Right ventricle myocardium inferior (tissue), 1 donor: Measurements from ENCODE around the gene MLEC. TPM values are rescaled to one million over a fixed set of nuclear protein-coding genes. Genes with fewer than 3 reads are reported as not detected.

Source experiments
- ATAC-seq: fragments of 200-7000 bp; cut with Tn5 transposase; one replicate; pipeline ENCODE4 v1.9.1; 2020; ENCODE audit warnings: mild to moderate bottlenecking, moderate library complexity
- DNase-seq: peaks from one replicate; pipeline ENCODE4 v3.0.0; 2021; ENCODE audit errors: missing footprints
- intact Hi-C: fragments of 100-400 bp; cut with DNase I; formaldehyde crosslinking; loops from one replicate; pipeline ENCODE4 v1.11.0; 2022
- long read RNA-seq: library from polyadenylated mRNA; unstranded; transcript quantifications from one replicate; pipeline ENCODE4 v2.0.0, GENCODE V29; 2021
- total RNA-seq: library from RNA; stranded (reverse); fragmentation: NEBNext Ultra II Directional; extraction: Animal tissue kit (Norgen Biotek cat#: 25700); gene quantifications from one replicate; pipeline ENCODE4 v1.2.1, GENCODE V29; 2021
- donor health status: DM: no; HTN: yes; CAD: no; lungs with severe emphysema.

The MLEC gene
- 128 TPM for total RNA-seq
- long read RNA-seq, full-length matches to known transcripts: 19 of 78 reads
- long read RNA-seq, partial matches to known transcripts: 0 of 78 reads
- long read RNA-seq, other reads (novel, unspliced or antisense): 59 of 78 reads

DNA sequence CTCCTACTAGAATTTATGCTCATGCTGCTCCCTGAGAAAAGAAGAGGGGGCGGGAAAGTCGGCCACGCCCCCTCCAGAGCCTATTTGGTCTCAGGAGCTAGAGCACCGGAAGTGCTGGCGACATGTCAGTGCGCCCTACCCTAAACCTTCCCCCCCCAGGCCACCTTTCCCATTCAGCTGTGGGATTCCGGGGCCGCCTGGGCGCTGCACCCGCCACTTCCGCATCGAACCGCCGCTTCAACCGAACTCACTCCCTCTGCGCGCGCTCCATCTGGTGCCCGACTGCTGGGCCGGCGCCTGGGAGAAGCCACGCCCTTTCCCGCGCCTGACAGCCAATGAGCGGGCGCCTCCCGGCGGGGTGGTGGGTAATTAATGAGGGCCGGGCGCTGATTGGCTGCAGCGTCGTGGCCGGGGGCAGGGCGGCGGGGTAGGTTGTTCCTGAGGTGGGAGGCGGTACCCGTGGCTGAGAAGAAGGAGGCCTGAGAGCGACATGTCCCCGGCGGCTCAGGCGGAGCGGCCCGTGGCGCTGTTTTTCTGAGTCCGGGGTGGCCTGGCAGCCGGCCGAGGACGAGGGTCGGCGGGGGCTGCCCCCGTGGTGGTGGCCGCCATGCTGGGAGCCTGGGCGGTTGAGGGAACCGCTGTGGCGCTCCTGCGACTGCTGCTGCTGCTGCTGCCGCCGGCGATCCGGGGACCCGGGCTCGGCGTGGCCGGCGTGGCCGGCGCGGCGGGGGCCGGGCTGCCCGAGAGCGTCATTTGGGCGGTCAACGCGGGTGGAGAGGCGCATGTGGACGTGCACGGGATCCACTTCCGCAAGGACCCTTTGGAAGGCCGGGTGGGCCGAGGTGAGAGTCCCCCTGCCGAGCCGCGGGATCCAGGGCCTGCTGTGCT lies at the start of gene MLEC:
MLEC (plus strand) TSS at position 460 of the 888 bp plus-strand sequence; CDS start at position 608, 148 bp downstream.
- intact Hi-C loops: loop anchor here (2.0 to 5.0 kb wide), 2 partner anchors 32 to 160 kb away; partner anchors contain the start of gene COQ5
- DNase-seq (peak; percentile 99), ATAC-seq (peak; percentile 94)

DNA sequence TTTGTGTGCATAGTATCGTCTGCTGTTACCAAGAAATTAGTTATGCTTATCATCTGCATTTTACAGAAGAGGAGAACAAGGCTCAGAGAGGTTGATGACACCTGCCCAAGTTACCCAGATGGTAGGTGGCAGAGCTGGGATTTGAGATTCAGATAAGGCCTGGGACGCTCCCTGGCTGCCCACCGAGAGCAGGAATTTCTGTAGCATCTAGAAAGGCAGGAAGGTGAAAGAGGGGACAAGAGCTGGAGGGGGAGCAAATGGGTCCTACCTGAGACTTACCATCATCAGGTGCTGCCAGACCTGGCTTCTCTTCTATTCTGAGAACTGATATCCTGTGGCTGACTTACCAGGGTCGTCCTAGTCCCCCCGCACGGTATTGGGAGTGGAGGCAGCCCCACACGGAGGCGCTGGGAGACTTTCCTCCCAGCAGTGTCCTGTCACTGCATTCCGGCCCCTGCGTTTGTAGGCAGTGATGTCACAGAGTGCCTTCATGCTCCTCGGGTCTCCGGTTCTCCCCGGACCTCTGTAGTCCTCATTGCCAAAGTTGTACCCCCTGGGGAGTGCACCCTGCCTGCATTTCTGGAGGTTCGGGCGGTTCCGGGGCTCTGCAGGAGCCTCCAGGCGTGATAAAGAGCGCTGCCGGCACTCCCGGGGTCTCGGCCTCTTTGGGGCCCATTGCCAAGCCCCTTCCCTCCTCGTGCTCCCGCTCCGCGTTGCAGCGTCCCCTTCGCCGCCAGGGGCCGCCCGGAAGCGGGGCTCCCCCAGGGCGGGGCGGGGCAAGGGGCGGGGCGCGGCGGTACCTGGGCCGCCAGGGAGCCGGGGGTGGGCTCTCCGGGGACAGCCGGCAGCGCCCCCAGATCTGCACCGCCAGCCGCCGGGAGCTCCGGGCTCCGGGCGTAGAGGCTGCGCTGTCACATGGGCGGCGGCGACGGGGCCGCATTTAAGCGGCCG lies 46.9 kb upstream of the MLEC start, which contains the start of gene CABP1:
CABP1 (plus strand) TSS at position 856 of the 951 bp plus-strand sequence; CDS start at position 916, 60 bp downstream.
- intact Hi-C loops: no loop called here
- peak; percentile 60 for ATAC-seq
- no peak for DNase-seq

- intact Hi-C loops: no loop called here
Measured at GRCh38 chr12:120640861-120641833, 45.8 kb upstream of the MLEC start.

GRCh38 chr12:120642121-120642520 lies 44.8 kb upstream of the MLEC start:
- DNase-seq (no peak), ATAC-seq (no peak)
- intact Hi-C loops: no loop called here

More at GRCh38 chr12:120640861-120641833, 45.8 kb upstream of the MLEC start:
- peak; percentile 74 for DNase-seq
- ATAC-seq: peak; percentile 85

DNA sequence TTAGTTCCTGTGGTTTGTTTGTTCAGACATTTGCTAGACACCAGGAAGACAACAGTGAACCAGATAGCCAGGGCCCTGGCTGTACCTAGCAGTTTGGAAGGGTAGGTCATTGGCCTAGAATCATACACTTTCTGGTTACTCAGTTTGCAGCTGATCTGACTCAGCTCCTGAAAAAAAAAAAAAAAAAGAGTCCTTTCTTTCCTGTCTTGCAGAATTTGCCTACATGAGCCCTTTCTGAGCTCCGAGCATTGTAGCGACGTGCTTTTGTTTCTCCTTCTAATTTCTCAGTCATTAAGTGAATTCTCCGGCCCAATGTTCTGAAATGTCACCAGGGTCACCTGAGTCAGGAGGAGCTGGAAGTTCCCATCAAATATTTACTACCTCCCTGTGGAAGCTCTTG lies 44.1 kb upstream of the MLEC start:
- ATAC-seq (no peak), DNase-seq (no peak)
- intact Hi-C loops: no loop called here

- ATAC-seq: no peak
- intact Hi-C loops: no loop called here
- no peak for DNase-seq
Measured at GRCh38 chr12:120643574-120643973, 43.4 kb upstream of the MLEC start.

DNA sequence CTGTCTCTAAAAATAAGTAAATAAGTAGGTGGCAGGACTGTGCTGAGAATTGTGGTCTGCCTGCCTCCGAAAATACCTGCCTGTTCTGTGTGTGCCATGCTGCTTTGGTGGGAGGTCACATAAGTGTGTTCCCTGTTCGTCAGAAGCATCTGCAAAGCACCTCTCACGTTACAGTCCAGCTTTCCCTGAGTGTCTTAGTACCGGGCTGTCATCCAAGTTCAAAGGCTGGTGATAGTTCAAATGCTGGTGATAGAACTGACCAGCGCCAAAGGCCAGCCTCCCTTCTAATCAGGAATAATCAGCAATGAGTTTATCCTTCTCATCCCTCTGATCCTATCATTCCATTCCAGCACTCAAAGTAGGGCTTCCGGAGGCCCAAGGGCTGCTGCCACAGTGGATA lies 40.9 kb upstream of the MLEC start:
- ATAC-seq: no peak
- intact Hi-C loops: loop anchor here (5.0 kb wide), 1 partner anchor 326 kb away; no protein-coding TSS in a partner anchor
- DNase-seq: no peak

DNA sequence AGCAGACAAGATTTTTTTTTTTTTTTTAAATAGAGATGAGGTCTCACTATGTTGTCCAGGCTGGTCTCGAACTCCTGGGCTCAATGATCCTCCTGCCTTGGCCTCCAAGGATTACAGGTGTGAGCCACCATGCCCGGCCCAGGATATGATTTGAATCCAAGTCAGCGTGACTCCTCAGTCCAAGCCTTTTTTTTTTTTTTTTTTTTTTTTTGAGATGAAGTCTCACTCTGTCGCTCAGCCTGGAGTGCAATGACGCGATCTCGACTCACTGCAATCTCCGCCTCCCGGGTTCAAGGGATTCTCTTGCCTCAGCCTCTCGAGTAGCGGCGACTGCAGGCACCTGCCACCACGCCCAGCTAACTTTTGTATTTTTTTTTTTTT lies 39.6 kb upstream of the MLEC start:
- intact Hi-C loops: loop anchor here (1.0 to 5.0 kb wide), 2 partner anchors 66 to 325 kb away; no protein-coding TSS in a partner anchor
- ATAC-seq (no peak), DNase-seq (no peak)

DNA sequence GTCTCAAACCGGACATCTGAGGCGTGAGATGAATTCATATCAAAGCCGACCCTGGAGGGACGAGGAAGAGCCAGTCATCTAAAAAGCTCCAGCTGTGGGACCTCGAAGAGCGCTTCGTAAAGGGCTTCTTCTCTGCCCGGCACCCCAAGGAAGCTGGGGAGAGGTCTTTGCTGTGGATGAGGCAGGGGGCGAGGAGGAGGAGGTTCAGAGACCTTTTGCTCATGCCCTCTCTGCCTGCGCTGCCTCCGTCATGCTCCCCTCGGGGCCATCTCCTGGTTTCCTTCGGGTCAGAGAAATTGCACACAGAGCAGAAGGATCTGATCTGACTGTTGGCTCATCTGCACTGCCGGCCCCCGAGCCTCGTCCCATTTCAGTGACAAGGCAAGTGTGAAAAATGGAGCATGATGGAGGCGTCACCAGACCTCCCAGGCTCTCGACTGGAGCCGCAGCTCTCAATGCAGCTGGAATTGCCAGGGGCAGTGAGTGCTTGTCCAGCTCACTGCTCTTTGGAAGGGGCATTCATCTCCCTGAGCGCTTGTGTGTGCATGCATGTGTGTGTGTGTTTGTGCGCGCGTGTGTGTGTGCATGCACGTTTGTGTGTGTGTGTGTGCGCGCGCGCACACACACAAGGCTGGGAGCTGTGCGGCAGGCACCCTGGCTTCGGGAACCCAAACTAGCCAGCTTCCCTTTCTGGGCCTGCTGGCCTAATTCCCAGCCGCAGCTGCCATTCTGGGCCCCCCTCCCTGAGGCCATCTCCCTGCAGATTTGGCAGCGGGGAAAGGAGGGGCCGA lies 37.3 kb upstream of the MLEC start:
- no peak for ATAC-seq
- DNase-seq: no peak
- intact Hi-C loops: loop anchor here (2.0 to 5.0 kb wide), 2 partner anchors 67 to 323 kb away; no protein-coding TSS in a partner anchor

DNA sequence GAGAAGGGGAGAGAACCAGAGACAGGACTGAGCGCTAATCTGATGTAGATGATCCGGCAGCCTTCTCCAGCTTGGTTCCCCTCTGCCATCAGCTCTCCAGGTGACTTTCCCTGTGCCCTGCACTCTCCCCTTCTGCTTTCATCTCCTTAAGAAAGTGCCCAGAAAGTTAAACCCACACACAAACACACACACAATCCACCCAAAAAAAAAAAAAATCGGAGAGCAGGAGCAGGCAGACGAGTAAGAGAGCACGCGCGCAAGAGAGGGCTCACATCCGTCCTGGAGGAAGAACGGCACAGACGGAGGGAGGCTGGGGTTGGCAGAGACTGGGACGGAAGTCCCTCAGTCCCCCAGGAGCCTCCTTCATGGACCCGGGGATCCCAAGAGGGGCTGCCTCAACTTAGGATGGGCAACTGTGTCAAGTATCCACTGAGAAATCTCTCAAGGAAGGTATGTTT lies 36.7 kb upstream of the MLEC start:
- DNase-seq: no peak
- no peak for ATAC-seq
- intact Hi-C loops: no loop called here

- no peak for ATAC-seq
- intact Hi-C loops: no loop called here
- DNase-seq: no peak
Measured at GRCh38 chr12:120651821-120652220, 35.1 kb upstream of the MLEC start.

DNA sequence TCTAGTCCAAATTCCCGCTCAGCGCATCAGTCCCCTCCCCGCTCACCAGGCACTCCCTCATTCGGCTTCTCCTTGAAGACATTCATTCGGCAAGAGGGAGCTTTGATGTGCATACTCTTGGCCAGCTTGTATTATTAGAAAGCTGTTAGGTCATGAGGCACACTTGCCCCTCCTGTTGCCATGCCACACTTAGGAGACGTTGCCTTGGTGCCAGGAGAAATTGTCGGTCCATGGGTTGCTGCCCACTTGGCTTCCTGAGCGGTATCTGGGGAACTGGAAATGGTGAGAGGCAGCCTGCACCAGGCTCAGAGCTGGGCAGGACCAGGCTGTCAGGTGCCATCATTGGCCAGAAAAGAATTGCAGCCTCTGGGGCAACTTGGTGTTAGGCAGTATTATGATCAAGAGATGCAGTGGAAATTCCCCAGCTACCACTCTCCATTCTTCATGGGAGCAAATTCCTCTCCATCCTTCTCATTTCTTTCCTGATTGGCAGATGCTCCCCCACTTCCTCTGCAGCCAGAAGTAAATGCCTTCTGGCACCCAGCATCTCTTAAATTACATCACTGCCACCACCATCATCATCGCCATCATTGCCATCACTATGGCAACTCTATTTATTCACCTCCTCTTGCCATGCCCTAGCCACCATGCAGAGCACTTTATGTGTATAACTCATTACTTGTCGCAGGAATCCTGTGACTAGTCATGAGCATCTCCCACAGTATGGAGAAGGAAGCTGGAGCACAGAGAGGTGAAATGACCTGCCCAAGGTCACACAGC lies 34.1 kb upstream of the MLEC start:
- intact Hi-C loops: no loop called here
- ATAC-seq: no peak

GRCh38 chr12:120653611-120654010 lies 33.3 kb upstream of the MLEC start:
- no peak for ATAC-seq
- intact Hi-C loops: loop anchor here (2.0 kb wide), 1 partner anchor 33 kb away; the partner anchor contains the start of gene MLEC
- no peak for DNase-seq

More for the DNA sequence above, 34.1 kb upstream of the MLEC start:
- DNase-seq: no peak

DNA sequence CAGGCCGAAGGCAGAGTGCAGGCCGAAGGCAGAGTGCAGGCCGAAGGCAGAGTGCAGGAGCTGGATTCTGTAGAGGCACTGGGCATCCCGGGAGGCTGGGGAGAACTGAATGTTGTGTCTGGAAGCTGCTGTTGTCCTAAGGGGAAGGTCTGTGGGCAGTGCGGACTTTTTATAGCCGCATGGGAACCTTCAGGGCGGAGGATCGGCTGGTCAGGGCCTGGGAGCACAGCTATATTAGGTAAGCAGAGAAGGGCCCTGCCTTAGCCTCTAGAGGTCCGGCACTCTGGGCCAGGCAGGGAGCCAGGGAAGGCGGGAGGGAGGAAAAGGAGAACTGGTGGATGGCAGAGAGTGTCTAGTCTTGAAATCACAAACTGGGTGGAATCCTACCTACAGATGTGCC lies 32.3 kb upstream of the MLEC start:
- DNase-seq: peak; percentile 82
- peak; percentile 89 for ATAC-seq
- intact Hi-C loops: loop anchor here (2.0 kb wide), 1 partner anchor 32 kb away; the partner anchor contains the start of gene MLEC

GRCh38 chr12:120656008-120656407 lies 30.9 kb upstream of the MLEC start:
- intact Hi-C loops: no loop called here
- ATAC-seq: no peak
- DNase-seq: no peak
